Central memory CD8-positive, alpha-beta T cell (primary cell): ENCODE measurements around the gene ZNF283.
"Not testable (repeated sequence)": the region's sequence is repeated elsewhere in the genome, so short reads cannot be mapped to it uniquely, and the experiment has no call there.

Source experiments
- ATAC-seq: fragments of 150-1000 bp; cut with Tn5 transposase; replicated peaks from 2 replicates; pipeline ENCODE4 v1.10.0; 2022; ENCODE audit warnings: mild to moderate bottlenecking, moderate FRiP score, moderate number of reproducible peaks; ENCODE audit not compliant: poor library complexity, severe bottlenecking; ENCODE audit errors: extremely low read depth
- DNase-seq, 2 donors: peaks; one replicate each; pipeline ENCODE4 v3.0.0; 2021; ENCODE audit warnings: low spot score in 2 of 2
- H3K27ac Mint-ChIP-seq: one replicate; pipeline ENCODE4 v1.8.0; 2022; ENCODE audit warnings: low read depth, mild to moderate bottlenecking, moderate library complexity, mixed read lengths
- H3K27me3 Mint-ChIP-seq: one replicate; pipeline ENCODE4 v1.8.0; 2022; ENCODE audit warnings: mixed read lengths
- H3K36me3 Mint-ChIP-seq: one replicate; pipeline ENCODE4 v1.8.0; 2022; ENCODE audit warnings: mild to moderate bottlenecking, moderate library complexity, mixed read lengths; ENCODE audit not compliant: insufficient read depth
- H3K4me1 Mint-ChIP-seq: one replicate; pipeline ENCODE4 v1.8.0; 2022; ENCODE audit warnings: mixed read lengths
- H3K4me3 Mint-ChIP-seq: one replicate; pipeline ENCODE4 v1.8.0; 2022; ENCODE audit warnings: mild to moderate bottlenecking, moderate library complexity, mixed read lengths
- H3K9me3 Mint-ChIP-seq: one replicate; pipeline ENCODE4 v1.8.0; 2022; ENCODE audit warnings: mixed read lengths

ZNF283 gene

DNA sequence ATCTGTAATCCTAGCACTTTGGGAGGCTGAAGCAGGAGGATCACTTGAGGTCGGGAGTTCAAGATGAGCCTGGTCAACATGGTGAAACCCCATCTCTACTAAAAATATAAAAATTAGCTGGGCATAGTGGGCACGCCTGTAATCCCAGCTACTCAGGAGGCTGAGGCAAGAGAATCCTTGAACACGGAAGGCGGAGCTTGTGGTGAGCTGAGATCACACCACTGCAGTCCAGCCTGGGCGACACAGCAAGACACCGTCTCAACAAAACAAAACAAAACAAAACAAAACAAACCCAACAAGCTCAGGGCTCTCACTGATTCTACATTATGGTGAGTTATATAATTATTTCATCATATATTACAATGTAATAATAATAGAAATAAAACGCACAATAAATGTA lies 20.7 kb upstream of the ZNF283 start:
- H3K4me1 Mint-ChIP-seq, ATAC-seq, H3K27ac Mint-ChIP-seq, H3K36me3 Mint-ChIP-seq, H3K9me3 Mint-ChIP-seq, H3K4me3 Mint-ChIP-seq, DNase-seq: not testable (repeated sequence)
- peaks cover 38% of the 10 kb centered on the region for H3K27me3 Mint-ChIP-seq

DNA sequence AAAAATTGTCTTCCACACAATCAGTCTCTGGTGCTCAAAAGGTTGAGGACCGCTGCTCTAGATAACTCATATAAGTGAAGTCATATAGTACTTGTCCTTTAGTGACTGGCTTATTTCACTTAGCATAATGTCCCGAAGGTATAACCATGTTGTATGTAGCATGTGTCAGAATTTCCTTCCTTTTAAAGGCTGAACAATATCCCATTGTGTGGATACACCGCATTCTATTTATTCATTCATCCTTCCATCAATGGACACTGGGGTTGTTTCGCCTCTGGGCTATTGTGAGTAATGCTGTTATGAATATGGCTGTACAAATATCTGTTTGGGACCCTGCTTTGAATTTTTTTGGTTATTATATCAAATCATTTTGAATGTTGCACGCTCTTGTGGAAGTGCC lies 20.3 kb upstream of the ZNF283 start:
- Mint-ChIP-seq H3K27me3 (peaks cover 42% of the 10 kb centered on the region), H3K4me1 (no peaks in the 10 kb centered on the region), H3K4me3 (no peak overlapping the region), H3K27ac (no peak overlapping the region), H3K9me3 (no peaks in the 10 kb centered on the region), H3K36me3 (peaks cover under 1% of the 10 kb centered on the region)
- ATAC-seq, result no peak
- DNase-seq, result no peak

DNA sequence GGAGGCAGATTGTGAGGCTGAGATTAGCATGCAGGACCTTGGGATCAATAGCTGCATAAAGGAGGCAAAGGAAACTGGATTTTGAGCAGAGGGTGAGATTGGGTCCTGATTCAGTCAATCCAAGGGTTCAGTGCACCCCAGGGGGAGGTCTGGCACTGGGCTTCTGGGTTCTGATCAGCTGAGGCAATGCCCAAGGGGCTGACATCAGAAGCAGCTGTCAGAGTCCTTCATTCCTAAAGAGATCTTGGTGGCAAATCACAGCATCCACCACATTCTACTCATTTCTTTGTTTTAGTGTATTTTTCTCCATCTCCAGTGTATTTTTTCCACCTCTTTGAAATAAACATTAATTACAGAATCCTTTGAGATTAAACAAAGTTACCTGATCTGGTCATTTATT lies 19.5 kb upstream of the ZNF283 start:
- DNase-seq (no peak), ATAC-seq (no peak)
- H3K4me1 Mint-ChIP-seq, result no peaks in the 10 kb centered on the region
- no peak overlapping the region for H3K4me3 Mint-ChIP-seq
- H3K27ac Mint-ChIP-seq, result no peak overlapping the region
- H3K9me3 Mint-ChIP-seq, result no peaks in the 10 kb centered on the region
- H3K36me3 Mint-ChIP-seq, result no peaks in the 10 kb centered on the region
- H3K27me3 Mint-ChIP-seq, result peaks cover 47% of the 10 kb centered on the region

- Mint-ChIP-seq H3K4me1 (no peaks in the 10 kb centered on the region), H3K9me3 (no peaks in the 10 kb centered on the region), H3K36me3 (no peaks in the 10 kb centered on the region), H3K27me3 (peaks cover 70% of the 10 kb centered on the region), H3K27ac (no peak overlapping the region), H3K4me3 (no peak overlapping the region)
- DNase-seq, result no peak
- ATAC-seq, result peak; percentile 58
Measured at GRCh38 chr19:43809762-43810696, 17.1 kb upstream of the ZNF283 start.

GRCh38 chr19:43811837-43812236 lies 15.3 kb upstream of the ZNF283 start:
- peaks cover 2% of the 10 kb centered on the region for H3K36me3 Mint-ChIP-seq
- peaks cover 74% of the 10 kb centered on the region for H3K27me3 Mint-ChIP-seq
- no peaks in the 10 kb centered on the region for H3K9me3 Mint-ChIP-seq
- H3K4me3 Mint-ChIP-seq, result no peak overlapping the region
- ATAC-seq (no peak), DNase-seq (no peak)
- no peaks in the 10 kb centered on the region for H3K4me1 Mint-ChIP-seq
- no peak overlapping the region for H3K27ac Mint-ChIP-seq

DNA sequence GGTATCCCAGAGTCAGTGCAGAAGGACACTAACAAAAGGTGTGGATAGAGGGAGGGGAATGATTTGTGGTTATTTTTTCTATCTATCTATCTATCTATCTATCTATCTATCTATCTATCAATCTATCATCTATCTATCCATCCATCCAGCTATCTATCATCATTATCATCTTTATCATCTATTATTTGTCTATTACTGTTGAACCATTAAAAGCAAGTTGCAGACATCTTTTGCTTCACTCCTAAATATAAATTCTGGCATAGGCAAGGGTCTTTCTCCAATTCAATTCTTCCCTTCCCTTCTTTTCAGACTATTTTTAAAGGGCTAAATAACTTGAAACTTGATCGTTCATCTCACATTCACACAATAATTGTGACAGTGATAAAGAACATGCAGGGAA lies 14.9 kb upstream of the ZNF283 start:
- Mint-ChIP-seq H3K36me3 (peaks cover 2% of the 10 kb centered on the region), H3K27ac (no peak overlapping the region), H3K27me3 (peaks cover 74% of the 10 kb centered on the region), H3K4me3 (no peak overlapping the region), H3K4me1 (no peaks in the 10 kb centered on the region), H3K9me3 (no peaks in the 10 kb centered on the region)
- DNase-seq, result no peak
- ATAC-seq, result no peak

- Mint-ChIP-seq H3K9me3 (no peaks in the 10 kb centered on the region), H3K27me3 (peaks cover 71% of the 10 kb centered on the region), H3K4me1 (no peaks in the 10 kb centered on the region), H3K27ac (no peak overlapping the region), H3K4me3 (no peak overlapping the region), H3K36me3 (peaks cover 2% of the 10 kb centered on the region)
- DNase-seq, result no peak
- ATAC-seq, result no peak
Measured at GRCh38 chr19:43812688-43813087, 14.4 kb upstream of the ZNF283 start.

DNA sequence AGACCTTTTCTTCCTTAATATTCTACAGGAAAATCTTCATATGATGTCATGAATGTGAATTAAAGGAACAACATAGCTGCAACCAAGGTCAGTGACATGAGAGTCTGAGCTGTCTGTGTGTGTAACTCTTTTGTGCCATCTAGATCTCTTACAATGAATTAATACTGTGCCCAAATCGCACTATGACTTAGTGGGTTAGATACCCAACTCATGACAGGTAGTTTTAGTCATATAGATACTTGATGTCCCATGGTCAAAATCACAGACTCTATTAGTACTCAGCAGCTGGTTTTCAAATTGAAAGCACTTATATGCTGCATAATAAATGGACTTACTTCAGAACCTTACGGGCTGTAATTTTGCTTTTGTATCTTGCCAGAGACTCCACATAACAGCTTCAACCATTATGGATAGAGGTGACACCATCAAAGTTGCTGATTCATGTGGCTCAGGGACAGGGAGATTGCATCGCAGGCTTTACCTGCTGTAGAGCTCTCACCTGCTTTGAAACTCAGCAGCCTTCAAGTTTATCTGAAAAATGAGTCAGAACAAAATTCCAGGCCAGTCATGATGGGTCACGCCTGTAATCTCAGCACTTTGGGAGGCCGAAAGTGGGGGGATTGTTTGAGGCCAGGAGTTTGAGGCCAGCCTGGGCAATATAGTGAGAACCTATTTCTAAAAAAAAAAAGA lies 12.3 kb upstream of the ZNF283 start:
- Mint-ChIP-seq H3K4me3 (no peak overlapping the region), H3K36me3 (peaks cover 2% of the 10 kb centered on the region), H3K27me3 (peaks cover 84% of the 10 kb centered on the region), H3K4me1 (no peaks in the 10 kb centered on the region), H3K27ac (no peak overlapping the region), H3K9me3 (no peaks in the 10 kb centered on the region)
- no peak for ATAC-seq
- no peak for DNase-seq

GRCh38 chr19:43817454-43817853 lies 9.7 kb upstream of the ZNF283 start:
- H3K9me3 Mint-ChIP-seq, H3K27ac Mint-ChIP-seq, ATAC-seq, DNase-seq, H3K4me3 Mint-ChIP-seq, H3K36me3 Mint-ChIP-seq: not testable (repeated sequence)
- H3K4me1 Mint-ChIP-seq, result peaks cover 10% of the 10 kb centered on the region
- peaks cover 91% of the 10 kb centered on the region for H3K27me3 Mint-ChIP-seq

GRCh38 chr19:43818500-43818899 lies 8.6 kb upstream of the ZNF283 start:
- Mint-ChIP-seq H3K9me3 (no peaks in the 10 kb centered on the region), H3K4me3 (no peak overlapping the region), H3K27me3 (peaks cover 93% of the 10 kb centered on the region), H3K27ac (no peak overlapping the region), H3K4me1 (peaks cover 10% of the 10 kb centered on the region), H3K36me3 (peaks cover 2% of the 10 kb centered on the region)
- DNase-seq (no peak), ATAC-seq (no peak)

DNA sequence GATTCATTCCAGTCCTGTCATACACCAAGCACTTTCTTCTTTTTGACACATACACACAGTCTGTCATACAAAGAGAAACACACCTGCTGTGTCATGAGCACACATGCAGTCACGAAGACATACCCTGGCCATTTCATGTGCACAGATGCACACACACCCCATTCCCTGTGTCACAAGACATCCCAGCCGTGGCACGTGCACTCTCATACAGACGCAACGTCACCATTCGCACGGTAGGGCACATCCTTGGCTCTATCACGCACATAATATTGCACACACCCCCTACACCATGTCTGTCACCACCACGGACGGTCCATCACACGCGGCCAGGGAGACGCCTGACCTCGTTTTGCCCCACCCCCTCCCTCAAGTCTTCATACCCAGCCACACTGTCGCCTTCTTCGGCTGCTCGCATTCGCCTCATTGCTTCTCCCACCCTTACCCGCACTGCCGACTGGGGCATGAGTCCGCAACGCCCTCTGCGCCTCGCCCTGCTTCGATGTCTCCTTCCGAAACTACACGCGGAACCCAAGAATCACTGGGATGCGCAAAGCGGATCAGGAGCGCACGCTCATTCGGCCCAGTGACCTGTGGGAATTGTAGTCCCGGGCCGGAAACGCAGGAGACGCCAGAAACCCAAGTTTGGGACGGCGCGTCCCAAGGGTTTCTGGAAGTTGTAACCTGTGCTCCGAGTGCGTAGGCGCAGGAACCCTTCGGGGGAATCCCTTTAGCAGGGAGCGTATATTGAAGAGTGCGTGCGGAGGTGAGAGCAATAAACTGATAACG lies 6.8 kb upstream of the ZNF283 start:
- no peak for DNase-seq
- H3K4me1 Mint-ChIP-seq, result peaks cover 10% of the 10 kb centered on the region
- no peaks in the 10 kb centered on the region for H3K9me3 Mint-ChIP-seq
- H3K27me3 Mint-ChIP-seq, result peaks cover 88% of the 10 kb centered on the region
- no peak overlapping the region for H3K27ac Mint-ChIP-seq
- H3K4me3 Mint-ChIP-seq, result peak overlapping the region; percentile 70
- peaks cover under 1% of the 10 kb centered on the region for H3K36me3 Mint-ChIP-seq
- peak; percentile 14 for ATAC-seq

DNA sequence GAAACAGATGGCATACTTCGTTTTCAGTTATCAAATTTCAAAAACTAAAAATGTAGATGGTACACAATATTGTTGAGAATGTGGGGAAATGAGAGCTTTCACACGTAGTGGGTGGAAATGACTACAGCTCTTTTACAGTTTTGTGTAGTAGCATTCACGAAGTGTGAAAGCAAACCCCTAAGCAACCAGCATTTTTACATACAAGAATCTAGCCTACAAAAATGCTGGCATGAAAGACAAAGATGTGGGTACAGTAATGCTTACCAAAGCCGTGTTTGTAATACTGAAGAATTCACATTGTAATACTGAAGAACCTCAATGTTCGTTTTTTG lies 6.3 kb upstream of the ZNF283 start:
- H3K4me1 Mint-ChIP-seq, result peaks cover 10% of the 10 kb centered on the region
- H3K27ac Mint-ChIP-seq, result no peak overlapping the region
- no peaks in the 10 kb centered on the region for H3K9me3 Mint-ChIP-seq
- peaks cover 83% of the 10 kb centered on the region for H3K27me3 Mint-ChIP-seq
- peak overlapping the region; percentile 70 for H3K4me3 Mint-ChIP-seq
- no peaks in the 10 kb centered on the region for H3K36me3 Mint-ChIP-seq
- ATAC-seq (no peak), DNase-seq (no peak)
